Measurements from ENCODE around the gene CACNB2. TPM values are rescaled to one million over a fixed set of nuclear protein-coding genes. Genes with fewer than 3 reads are reported as not detected.

The CACNB2 gene
- total RNA-seq, 2 donors from 2014 or later: 12.5 to 12.7 TPM

DNA sequence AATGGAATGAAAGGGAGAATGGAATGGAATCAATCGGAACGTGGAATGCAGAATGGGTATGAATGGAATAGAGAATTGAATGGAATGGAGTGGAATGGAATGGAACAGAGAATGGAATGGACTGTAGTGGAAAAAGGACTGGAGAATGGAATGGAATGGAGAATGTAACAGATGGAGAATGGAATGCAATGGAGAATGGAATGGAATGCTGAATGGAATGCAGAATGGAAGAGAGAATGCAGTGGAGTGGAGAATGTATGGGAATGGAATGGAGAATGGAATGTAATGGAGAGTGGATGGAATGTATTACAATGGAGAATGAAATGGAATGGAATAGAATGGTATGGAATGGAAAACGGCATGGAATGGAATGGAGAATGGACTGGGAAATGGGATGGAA is 414.3 kb downstream of the CACNB2 start:
- H3K9me3 ChIP-seq: peaks cover 0 to 5% (median 0%) of the 10 kb centered on the region in 3 donors
- TF ChIP-seq POLR2A (IDR thresholded peaks at IDR 0.05): no peak
- TF ChIP-seq, protein P1, sequence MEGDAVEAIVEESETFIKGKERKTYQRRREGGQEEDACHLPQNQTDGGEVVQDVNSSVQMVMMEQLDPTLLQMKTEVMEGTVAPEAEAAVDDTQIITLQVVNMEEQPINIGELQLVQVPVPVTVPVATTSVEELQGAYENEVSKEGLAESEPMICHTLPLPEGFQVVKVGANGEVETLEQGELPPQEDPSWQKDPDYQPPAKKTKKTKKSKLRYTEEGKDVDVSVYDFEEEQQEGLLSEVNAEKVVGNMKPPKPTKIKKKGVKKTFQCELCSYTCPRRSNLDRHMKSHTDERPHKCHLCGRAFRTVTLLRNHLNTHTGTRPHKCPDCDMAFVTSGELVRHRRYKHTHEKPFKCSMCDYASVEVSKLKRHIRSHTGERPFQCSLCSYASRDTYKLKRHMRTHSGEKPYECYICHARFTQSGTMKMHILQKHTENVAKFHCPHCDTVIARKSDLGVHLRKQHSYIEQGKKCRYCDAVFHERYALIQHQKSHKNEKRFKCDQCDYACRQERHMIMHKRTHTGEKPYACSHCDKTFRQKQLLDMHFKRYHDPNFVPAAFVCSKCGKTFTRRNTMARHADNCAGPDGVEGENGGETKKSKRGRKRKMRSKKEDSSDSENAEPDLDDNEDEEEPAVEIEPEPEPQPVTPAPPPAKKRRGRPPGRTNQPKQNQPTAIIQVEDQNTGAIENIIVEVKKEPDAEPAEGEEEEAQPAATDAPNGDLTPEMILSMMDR (IDR thresholded peaks at IDR 0.05): no peak
- no peak overlapping the region for H3K27ac ChIP-seq
- ATAC-seq (no peak), DNase-seq (no peak)
- no peak overlapping the region for H3K4me3 ChIP-seq
- intact Hi-C loops (cut with DNase I): no loop called here
- H3K4me1 ChIP-seq: no peaks in the 10 kb centered on the region
- H3K27me3 ChIP-seq: no peaks in the 10 kb centered on the region
- WGBS, 2 donors: 95 to 99% methylated on average over 3 of the region's 3 CpGs
- peaks cover 0 to 3% of the 10 kb centered on the region in 2 donors for H3K36me3 ChIP-seq (replicated peaks in 1 of 2; ENCODE audit: insufficient read depth in 1 of 2, low read depth in 2 of 2)

DNA sequence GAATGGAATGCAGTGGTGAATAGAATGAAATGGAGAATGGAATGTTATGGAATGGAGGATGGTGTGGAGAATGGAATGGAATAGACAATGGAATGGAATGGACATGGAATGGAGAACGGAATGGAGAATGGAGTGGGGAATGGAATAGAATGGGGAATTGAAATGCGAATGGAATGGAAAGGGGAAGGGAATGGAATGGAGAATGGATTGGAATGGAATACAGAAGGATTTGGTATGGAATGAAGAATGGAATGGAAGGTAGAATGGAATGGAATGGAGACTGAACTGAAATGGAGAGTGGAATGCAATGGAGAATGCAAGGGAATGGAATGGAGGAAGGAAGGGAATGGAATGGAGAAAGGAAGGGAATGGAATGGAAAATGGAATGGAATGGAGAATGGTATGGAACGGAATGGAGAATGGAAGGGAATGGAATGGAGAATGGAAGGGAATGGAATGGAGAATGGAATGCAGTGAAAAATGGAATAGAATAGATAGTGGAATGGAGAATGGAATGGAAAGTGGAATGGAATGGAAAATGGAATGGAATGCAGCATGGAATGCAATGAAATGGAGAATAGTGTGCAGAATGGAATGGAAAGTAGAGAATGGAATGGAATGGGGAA is 416.4 kb downstream of the CACNB2 start:
- no peak overlapping the region for H3K27ac ChIP-seq
- no peak for TF ChIP-seq POLR2A (IDR thresholded peaks at IDR 0.05)
- TF ChIP-seq, protein P1 (IDR thresholded peaks at IDR 0.05): no peak
- ATAC-seq (no peak), DNase-seq (no peak)
- 89 to 98% methylated on average over 3 of the region's 3 CpGs for WGBS, 2 donors
- H3K4me3 ChIP-seq: no peak overlapping the region
- peaks cover 0 to 8% of the 10 kb centered on the region in 2 donors for H3K36me3 ChIP-seq (replicated peaks in 1 of 2; ENCODE audit: insufficient read depth in 1 of 2, low read depth in 2 of 2)
- H3K9me3 ChIP-seq: peaks cover 0 to 5% (median 0%) of the 10 kb centered on the region in 3 donors
- H3K27me3 ChIP-seq: no peaks in the 10 kb centered on the region
- H3K4me1 ChIP-seq: no peaks in the 10 kb centered on the region
- intact Hi-C loops (cut with DNase I): no loop called here

DNA sequence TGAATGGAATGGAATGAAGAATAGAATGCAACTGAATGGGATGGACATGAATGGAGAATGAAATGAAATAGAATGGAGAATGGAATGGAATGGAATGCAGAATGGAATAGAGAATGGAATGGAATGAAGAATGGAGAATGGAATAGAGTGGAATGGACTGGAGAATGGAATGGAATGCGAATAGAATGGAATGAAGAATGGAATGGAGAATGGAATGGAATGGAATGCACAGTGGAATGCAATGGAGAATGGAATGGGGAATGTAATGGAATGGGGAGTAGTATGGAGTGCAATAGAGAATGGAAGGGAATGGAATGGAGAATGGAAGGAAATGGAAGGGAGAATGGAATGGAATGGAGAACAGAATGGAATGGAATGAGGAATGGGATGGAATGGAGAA is 417.7 kb downstream of the CACNB2 start:
- ATAC-seq (no peak), DNase-seq (no peak)
- Histone ChIP-seq H3K4me1 (no peaks in the 10 kb centered on the region), H3K27me3 (no peaks in the 10 kb centered on the region), H3K36me3 (replicated peaks in 1 of 2; ENCODE audit: insufficient read depth in 1 of 2, low read depth in 2 of 2) (peaks cover 0 to 8% of the 10 kb centered on the region in 2 donors), H3K4me3 (no peak overlapping the region), H3K27ac (no peak overlapping the region), H3K9me3 (peaks cover 0 to 5% (median 0%) of the 10 kb centered on the region in 3 donors)
- intact Hi-C loops (cut with DNase I): no loop called here
- 89 to 98% methylated on average over 1 of the region's 1 CpG for WGBS, 2 donors
- TF ChIP-seq POLR2A (IDR thresholded peaks at IDR 0.05): no peak
- TF ChIP-seq, protein P1 (IDR thresholded peaks at IDR 0.05): no peak

DNA sequence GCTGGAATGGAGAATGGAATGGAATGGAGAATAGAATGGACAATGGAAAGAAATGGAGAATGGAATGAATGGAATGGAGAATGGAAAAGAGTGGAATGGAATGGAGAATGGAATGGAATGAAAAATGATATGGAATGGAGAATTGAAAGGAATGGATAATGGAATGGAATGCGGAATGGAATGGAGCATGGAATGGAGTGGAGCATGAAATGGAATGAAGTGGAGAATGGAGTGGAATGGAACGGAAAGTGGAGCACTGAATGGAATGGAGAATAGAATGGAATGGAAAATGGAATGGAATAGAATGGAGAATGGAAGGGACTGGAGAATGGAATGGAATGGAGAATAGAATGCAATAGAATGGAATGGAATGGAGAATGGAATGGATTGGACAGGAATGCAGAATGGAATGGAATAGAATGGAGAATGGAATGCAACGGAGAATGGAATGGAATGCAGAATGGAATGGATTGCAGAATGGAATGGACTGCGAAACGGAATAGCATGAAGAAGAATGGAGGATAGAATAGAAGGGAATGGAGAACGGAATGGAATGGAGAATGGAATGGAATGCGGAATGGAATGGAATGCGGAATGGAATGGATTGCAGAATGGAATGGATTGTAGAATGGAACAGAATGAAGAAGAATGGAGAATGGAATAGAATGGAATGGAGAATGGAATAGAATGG is 421.8 kb downstream of the CACNB2 start:
- 89 to 97% methylated on average over 8 of the region's 8 CpGs for WGBS, 2 donors
- Histone ChIP-seq H3K9me3 (peaks cover 0 to 3% (median 0%) of the 10 kb centered on the region in 3 donors), H3K4me3 (no peak overlapping the region), H3K36me3 (replicated peaks in 1 of 2; ENCODE audit: insufficient read depth in 1 of 2, low read depth in 2 of 2) (peaks cover 0 to 8% of the 10 kb centered on the region in 2 donors), H3K4me1 (no peaks in the 10 kb centered on the region), H3K27me3 (no peaks in the 10 kb centered on the region), H3K27ac (no peak overlapping the region)
- intact Hi-C loops (cut with DNase I): no loop called here
- ATAC-seq (no peak), DNase-seq (no peak)
- TF ChIP-seq, protein P1 (IDR thresholded peaks at IDR 0.05): no peak
- TF ChIP-seq POLR2A (IDR thresholded peaks at IDR 0.05): no peak
